GM06990 (cell line): ENCODE results near the gene ADPRHL1.
"Not testable (repeated sequence)": the region's sequence is repeated elsewhere in the genome, so short reads cannot be mapped to it uniquely, and the experiment has no call there.

ENCODE experiments used
- DNase-seq: peaks from one replicate; pipeline ENCODE4 v3.0.0-alpha.2; 2011; ENCODE audit not compliant: insufficient read length; ENCODE audit errors: extremely low read depth
- H3K27me3 ChIP-seq: replicated peaks from 2 replicates; pipeline ENCODE4 v1.6.0; 2011; ENCODE audit warnings: low read length; ENCODE audit not compliant: control insufficient read depth, insufficient read depth
- H3K36me3 ChIP-seq: 2 replicates; pipeline ENCODE4 v1.5.1; 2011; ENCODE audit warnings: low read length; ENCODE audit not compliant: control insufficient read depth, insufficient read depth
- H3K4me3 ChIP-seq: replicated peaks from 2 replicates; pipeline ENCODE4 v1.5.1; 2011; ENCODE audit warnings: low read depth, mild to moderate bottlenecking, control low read depth, low read length
- CTCF ChIP-seq: IDR thresholded peaks from 2 replicates; pipeline ENCODE4 v1.5.1; 2011; ENCODE audit warnings: low read length, control low read depth, mild to moderate bottlenecking, inconsistent platforms; ENCODE audit not compliant: insufficient read depth, poor library complexity, severe bottlenecking

Gene ADPRHL1

GRCh38 chr13:113450861-113451620, 2.2 kb downstream of the ADPRHL1 start:
- peak; percentile 36 for TF ChIP-seq CTCF
- not testable (repeated sequence) for DNase-seq, H3K27me3 ChIP-seq, H3K4me3 ChIP-seq
- peaks cover 10% of the 10 kb centered on the region for H3K36me3 ChIP-seq

GRCh38 chr13:113450348-113450744, 2.9 kb downstream of the ADPRHL1 start:
- DNase-seq, H3K36me3 ChIP-seq, H3K27me3 ChIP-seq: not testable (repeated sequence)
- peak overlapping the region; percentile 67 for H3K4me3 ChIP-seq

DNA sequence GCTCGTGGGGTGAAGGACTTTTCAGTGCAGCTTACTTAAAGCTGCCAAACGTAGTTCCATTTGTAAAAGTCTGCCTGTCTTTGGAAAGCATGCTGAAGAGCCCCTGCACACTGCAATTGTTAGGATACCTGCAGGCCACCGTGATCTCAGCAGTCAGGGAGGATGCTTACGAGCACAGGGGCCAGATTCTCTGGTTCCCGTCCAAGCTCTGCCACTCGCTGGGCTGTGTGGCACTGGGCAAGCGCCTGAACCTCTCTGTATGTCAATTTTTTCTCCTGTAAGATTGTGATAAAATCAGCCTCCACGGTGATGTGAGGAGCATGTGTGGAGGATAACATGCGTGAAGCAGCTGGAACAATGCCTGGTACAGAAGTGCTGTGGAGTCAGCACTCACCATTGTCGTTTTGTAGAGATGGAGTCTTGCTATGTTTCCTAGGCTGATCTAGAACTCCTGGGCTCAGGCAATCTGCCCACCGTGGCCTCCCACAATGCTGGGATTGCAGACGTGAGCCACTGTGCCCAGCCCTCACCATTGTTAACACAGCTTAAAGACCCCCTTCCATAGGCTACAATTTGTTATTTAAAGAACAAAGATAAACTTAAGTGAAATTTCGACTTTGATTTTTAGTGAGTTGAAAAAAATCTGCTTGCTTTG, 3.5 kb downstream of the ADPRHL1 start:
- H3K27me3 ChIP-seq: no peaks in the 10 kb centered on the region
- TF ChIP-seq CTCF: no peak
- no peak for DNase-seq
- peak overlapping the region; percentile 67 for H3K4me3 ChIP-seq
- H3K36me3 ChIP-seq: peaks cover 6% of the 10 kb centered on the region; the same call in 1 of the 2 replicates

DNA sequence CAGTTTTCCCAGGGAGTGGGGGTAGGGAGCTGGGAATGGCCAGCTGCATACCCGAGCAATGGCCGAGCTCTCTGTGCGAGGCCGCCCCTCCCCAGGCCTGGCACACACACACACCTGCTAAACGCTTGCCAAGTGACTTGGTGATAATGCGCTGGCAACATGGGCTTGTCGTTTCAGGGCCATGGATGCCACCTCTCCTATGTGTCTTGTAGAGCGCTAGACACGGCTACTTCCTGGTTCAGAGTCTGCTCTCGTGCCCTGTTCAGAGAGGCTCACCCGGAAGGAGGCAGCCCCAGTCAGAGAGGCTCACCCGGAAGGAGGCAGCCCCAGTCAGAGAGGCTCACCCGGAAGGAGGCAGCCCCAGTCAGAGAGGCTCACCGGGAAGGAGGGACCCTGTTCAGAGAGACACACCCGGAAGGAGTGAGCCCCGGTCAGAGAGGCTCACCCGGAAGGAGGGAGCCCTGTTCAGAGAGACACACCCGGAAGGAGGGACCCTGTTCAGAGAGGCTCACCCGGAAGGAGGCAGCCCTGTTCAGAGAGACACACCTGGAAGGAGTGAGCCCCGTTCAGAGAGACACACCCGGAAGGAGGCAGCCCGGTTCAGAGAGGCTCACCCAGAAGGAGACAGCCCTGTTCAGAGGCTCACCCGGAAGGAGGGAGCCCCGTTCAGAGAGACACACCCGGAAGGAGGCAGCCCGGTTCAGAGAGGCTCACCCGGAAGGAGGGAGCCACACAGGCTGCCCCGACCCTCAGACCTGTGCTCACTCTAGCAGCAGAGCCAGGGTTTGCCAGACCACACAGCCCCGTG, 4.2 kb downstream of the ADPRHL1 start:
- no peaks in the 10 kb centered on the region for H3K27me3 ChIP-seq
- no peak for DNase-seq
- TF ChIP-seq CTCF: no peak
- H3K4me3 ChIP-seq: peak overlapping the region; percentile 69
- peaks cover 6% of the 10 kb centered on the region; the same call in 1 of the 2 replicates for H3K36me3 ChIP-seq

GRCh38 chr13:113448545-113448884, 4.8 kb downstream of the ADPRHL1 start:
- DNase-seq: no peak
- peak overlapping the region; percentile 69 for H3K4me3 ChIP-seq
- TF ChIP-seq CTCF: no peak
- peaks cover 5% of the 10 kb centered on the region; the same call in 1 of the 2 replicates for H3K36me3 ChIP-seq
- no peaks in the 10 kb centered on the region for H3K27me3 ChIP-seq

DNA sequence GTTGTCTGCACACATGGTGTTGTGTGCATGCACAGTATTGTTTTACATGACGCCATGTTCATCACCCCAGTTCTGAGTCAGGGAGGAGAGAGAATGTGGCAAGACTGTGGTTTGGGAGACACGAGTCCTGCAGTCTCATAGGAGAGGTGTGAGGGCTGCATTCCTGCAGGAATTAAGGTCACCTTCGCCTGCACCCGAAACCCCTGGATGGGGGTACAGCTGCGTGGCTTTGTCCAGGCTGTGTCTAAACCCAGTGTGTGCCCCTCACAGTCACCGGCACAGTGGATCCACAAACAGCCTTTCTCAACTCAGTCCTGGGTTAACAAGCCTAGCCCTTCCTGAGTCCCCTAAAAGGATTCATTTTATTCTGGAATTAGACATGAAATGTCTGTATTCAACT, 5.7 kb downstream of the ADPRHL1 start:
- TF ChIP-seq CTCF: no peak
- DNase-seq: no peak
- Histone ChIP-seq H3K27me3 (no peaks in the 10 kb centered on the region), H3K4me3 (no peak overlapping the region; the same call in 1 of the 2 replicates), H3K36me3 (peaks cover 3% of the 10 kb centered on the region; the same call in 1 of the 2 replicates)
